HG03095 (cell line): ENCODE results near the gene MAP3K9.
A peak's percentile ranks its signal among the peaks of the same experiment; 100 is the strongest.

Source experiments
- ATAC-seq: cut with Tn5 transposase; IDR thresholded peaks from one replicate; pipeline ENCODE4 v1.9.1; 2021; ENCODE audit warnings: moderate library complexity; ENCODE audit not compliant: unreplicated experiment

The MAP3K9 gene

DNA sequence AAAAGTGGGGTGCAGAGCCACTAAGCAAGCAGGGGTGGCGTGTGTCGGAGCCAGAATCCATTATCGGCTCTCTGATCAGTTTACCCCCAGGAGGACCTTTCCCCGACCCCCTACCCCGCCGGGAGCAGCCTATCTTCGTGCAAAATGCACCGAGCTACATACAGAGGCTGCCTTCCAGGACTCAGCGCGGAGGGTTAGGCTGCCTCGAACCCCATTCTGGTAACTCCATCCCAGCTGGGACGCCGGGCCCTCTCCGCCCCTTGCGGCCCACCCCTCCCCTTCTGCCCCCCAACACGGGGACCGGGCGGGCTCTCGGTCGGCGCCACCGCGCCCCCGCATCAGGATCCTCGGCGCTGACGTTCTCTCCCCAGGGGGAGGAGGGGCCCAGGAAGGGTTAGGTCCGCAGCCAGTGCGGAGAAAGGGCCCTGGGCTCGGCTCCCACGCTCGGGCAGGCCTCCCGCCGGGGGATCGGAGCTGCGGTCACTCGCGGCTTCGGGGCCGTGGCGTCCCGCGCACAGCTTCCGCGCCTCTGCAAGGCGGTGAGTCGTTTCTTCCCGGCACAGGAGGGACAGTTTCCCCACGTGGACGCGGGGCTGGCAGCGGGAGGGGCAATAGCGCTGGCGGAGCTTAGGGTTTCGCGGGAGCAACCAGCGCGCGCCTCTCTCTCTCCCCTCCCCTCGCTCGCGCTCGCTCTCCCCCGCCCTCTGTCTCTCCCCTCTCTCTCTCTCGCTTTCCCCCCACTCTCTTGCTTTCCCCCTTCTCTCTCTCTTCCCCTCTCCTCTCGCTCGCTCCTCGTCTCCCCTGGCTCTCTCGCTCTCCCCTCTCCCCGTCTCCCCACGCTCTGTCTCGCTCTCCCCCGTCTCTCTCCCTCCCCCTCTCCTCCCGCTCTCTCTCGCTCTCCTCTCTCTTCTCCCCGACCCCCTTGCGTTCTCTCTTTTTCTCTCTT lies 12.5 kb upstream of the MAP3K9 start:
- no peak for ATAC-seq

DNA sequence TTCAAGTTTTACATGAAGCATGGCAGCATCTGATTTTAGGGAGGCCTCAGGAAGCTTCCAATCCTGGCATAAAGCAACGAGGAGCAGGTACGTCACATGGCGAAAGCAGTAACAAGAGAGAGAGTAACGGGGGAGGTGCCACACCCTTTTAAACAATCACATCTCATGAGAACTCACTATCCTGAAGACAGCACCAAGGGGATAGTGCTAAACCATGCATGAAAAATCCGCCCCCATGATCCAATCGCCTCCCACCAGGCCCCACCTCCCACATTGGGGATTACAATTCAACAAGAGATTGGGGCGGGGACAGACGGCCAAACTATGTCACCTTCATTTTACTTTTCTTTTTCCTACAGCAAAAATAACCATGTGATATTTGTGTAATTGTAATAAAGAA lies 7.2 kb upstream of the MAP3K9 start:
- ATAC-seq, result no peak

DNA sequence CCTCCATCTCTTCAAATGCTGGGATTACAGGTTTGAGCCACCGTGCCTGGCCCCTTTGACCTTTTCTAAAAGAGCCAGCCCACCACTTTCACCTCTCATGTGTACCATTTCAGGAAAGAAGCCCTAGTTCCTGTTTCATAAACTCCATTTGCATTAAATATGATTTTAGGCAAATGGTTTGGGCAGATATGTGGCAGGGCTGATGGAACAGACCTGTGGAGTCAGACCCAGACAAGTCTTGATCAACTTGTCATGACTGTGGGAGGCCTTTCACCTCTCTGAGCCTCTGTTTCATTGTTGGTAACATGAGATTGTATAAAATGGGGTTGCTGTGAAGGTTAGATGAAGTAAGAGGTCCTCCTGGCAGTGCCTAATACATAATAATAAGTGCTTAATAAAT lies 5.2 kb upstream of the MAP3K9 start:
- ATAC-seq, result no peak

DNA sequence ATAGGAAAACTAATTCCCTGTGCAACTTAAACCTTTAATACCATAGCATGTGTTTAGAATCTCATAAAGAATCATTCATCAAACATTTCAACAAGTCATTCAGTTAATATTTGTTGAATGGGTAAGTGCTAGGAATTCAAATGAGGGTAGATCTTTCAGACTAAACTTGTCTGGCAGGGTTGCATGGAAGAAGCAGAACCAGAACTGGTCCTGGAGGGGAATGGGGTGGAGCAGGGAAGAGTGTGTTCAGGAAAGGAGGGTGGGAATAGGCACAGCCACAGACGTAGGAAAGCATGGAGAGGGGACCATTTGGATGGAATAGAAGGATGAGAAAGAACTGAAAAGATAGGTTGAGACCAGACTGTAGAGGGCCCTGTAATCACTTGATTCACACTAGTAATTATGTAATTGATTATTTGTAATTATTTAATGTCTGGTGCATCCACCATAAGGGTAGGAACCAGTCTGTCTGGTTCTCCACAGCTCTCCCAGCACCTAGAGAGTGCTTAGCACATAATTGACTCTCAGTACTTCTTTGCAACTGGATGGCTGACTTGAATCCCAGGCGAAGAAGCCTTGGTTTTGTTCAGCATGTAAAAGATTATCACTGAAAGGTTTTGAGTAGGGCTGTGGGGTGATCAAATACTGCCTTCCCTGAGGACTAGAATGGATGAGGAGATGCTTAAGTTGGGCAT lies 3.0 kb upstream of the MAP3K9 start:
- ATAC-seq, result no peak

DNA sequence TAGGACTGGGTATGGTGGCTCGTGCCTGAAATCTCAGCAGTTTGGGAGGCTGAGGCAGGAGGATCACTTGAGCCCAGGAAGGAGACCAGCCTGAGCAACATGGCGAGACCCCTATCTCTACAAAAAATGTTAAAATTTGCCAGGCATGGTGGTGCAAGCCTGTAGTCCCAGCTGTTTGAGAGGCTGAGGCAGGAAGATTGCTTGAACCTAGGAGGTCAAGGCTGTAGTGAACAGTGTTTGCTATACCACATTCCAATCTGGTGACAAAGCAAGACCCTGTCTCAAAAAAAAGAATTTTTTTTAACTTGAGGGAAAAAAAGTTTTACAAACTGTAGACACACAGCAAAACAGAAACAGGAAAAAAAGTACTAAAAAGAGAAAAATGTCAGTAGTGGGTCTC lies 2.3 kb upstream of the MAP3K9 start:
- ATAC-seq, result no peak

DNA sequence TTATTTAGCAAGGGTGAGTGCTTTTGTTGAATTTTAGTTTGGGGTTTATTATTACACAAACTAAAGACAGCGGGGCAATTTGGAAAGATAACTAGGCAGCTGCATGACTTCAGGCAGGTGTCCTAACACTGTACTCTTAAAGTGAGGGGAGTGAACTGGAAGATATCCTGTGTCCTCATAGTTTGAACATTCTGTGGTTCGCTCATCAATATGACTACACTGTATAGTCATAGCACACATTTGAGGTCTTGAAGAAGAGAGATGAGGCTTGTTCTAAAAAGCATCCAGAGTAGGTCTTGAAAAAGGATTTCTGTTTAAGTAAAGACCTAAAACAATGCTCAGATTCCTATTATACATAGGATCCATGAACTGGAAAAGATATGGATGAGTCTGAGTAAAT lies 1.7 kb upstream of the MAP3K9 start:
- ATAC-seq, result no peak

DNA sequence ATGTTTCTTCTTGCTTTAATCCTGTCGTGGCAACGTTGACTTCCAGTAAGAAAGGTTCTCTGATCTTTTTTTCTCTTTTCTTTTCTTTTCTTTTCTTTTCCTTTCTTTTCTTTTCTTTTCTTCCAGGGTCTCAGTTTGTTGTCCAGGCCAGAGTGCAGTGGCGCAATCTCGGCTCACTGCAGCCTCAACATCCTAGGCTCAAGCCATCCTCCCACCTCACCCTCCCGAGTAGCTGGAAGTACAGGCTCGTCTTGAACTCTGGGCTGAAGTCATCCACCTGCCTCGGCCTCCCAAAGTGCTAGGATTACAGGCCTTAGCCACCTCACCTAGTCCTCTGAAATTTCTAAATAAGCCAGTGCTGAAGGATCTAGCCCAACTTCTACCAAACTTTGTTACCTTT lies 1.3 kb upstream of the MAP3K9 start:
- ATAC-seq, result no peak

DNA sequence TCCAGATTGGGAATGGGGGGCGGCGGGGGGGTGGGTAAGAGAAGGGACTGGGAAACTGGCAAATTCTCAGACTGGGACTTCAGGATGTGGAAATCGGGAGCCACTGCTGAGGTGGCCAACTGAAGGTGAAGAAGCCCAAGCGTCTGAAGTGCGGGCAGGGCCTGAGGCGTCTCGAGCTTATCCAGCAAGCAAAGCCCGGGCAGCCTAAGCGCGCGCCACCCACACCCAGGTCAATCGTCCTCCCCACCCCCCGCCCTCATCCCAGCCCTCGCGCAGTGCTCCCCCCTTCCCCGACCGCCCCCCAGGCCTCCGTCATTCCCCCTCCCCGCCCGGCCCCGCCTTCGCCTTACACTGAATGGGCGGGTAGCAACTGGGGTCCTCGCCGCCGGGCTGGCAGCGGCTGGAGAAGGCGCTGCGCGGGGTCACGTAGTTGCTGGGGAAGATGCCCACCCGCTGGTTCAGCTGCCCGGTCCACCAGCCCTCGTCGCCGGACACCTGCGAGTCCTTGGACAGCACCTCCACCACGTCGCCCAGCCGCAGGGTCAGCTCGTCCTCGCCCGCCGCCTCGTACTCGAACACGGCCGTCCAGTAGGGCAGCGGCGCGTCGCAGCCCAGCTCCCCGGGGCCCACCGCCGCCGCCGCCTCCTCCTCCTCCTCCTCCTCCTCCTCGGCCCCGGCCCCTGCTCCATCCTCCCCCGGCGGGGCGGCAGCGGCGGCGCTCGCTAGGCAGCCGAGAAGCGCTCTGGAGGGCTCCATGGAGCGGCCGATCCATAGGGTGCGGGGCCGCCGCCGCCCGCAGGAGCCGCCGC lies 693 bp downstream of the MAP3K9 start:
- peak; percentile 12 for ATAC-seq

DNA sequence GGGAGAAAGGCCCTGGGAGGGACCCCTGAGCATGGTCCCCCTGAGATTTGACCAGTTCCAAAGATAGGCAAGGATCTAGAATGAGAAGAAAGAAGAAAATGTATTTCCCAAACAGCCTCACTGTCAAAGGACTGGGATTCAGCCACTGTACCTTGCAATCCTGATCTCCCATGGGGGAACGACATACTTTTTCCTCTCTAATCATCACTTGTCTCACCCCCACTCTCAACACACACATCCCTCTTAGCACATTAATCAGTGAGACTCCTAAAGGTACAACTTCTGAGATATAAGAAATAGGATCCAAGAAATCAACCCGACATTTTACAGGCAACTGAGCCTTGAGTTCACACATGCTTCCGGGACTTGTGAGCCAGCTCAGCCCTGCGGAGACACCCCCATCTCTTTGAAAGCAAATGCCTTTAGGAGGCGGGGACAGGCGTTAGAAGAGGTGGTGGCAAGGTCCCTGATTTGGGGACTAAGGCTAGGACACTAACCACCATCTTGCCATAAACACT lies 1.4 kb downstream of the MAP3K9 start:
- ATAC-seq, result no peak

DNA sequence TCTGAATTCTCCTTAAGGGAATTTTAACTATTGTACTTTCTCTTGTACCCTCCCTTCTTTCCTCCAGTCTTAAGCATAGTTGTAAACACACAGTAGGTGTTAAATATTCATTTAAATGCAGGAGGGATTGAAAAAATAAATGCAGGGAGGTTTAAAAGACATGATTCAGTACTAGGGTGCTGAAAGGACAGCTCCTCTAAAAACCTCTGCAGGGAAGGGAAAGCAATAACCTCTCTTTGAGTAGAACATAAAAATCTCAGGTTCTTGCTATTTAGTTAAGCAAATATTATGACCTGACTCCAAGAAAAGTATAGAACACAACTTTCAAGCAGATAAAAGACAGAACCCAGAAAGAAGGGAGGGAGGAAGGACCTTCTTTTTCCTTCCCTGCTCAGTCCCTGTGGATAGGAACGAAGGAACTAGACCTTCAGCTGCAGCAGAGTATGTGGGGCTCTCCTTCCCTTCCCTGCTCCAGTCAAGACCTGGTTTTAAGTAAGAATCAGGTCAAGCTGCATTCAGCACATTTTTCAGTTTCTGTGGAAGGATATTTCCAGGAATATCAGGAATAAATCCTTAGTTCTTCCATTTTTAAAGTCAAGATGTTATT lies 4.7 kb downstream of the MAP3K9 start:
- no peak for ATAC-seq

DNA sequence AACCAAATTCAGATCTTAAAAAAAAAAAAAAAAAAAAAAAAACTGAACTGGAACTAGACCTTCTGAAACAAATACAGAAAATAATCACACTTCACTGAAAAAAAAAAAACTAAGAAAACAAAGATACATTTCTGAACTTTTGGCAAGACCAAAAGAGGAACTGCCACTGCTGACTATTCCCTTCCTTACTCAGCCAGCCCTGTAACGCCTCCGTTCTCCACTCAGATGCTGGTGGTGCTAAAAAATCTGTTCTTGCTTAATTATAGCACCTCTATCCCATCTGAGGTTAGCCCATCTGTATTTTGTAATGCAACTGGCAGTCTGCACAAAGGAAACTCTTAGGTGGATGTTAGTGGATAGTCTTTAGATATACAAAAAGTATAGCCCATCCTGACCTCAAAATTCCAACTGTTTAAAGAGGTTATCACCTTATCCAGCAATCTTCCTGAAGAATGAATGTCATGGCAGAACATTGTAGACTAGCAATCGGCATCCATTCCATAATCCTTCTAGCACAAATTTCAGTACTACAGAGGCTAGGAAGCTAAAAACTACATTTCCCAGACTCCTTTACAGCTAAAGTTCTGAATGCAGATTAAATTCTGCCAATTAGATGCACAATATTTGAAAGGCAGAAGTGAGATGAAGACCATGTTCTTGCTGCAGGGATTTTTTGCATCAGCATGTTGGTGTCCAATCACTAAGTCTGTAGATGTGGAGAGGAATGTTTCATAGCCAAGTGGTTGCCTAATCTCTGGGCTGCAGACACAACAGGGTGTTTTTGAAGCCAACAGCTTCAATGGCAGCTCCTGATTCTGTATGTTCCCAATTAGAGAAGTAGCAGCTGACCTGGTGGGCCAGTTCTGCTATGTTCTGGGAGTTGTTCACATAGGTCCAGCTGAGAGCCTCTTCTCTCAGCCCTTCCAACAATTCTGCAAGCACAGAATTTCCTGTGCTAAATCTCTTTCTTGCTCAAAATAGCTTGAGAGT lies 5.7 kb downstream of the MAP3K9 start:
- peak; percentile 78 for ATAC-seq

DNA sequence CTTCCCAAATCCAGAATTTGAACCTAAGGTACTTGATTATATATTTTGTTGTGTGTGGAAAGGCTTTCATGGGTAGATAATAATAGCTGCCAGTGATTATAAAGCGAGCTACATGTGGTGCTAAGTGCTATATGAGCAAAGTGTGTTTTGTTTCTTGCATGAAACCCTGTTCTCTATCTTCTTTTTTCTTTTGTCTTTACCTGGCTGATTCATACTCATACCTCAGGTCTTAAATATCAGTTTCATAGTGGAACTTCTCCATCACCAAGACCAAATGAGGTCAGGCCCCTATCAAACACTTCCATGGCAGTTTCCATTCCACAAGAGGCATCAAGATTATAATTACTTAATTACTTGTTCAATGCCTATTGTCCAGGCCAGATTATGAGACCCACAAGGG lies 6.9 kb downstream of the MAP3K9 start:
- no peak for ATAC-seq

DNA sequence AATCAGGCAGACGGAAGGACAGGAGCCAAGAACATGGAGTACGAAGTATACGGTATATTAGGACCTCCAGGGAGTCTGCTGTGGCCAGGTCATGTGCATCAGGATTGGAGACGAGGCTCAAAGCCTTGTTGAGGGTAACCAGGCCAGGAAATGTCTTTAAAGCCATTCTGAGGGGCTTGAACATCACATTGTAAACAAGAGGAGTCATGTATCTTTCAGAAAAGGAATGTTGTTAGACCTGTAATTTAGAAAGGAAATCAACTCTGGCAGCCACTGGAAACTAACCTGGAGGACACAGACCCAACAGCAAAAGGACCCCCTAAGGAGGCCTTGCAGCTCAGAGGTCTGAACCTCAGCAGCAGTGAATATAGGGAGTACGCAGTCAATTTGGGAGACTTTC lies 7.5 kb downstream of the MAP3K9 start:
- no peak for ATAC-seq

DNA sequence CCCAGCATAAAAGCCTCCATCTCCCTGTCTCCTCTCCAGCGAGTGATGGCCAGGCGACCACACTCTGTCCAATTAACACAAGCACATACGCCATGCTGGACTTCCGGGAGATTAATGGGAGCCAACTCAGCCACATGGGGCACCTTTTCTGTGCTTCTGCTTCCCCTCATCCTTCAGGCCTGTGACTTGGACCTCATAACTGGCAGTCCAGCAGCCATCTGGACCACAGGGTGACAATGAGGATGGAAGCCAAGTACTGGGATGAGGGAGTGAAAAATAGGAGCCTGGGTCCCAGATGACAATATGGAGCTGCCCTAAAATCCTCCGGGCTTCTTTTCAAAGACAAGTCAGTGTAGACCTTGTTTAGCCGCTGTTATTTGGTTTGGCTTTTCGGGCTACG lies 12.8 kb downstream of the MAP3K9 start:
- ATAC-seq, result no peak

DNA sequence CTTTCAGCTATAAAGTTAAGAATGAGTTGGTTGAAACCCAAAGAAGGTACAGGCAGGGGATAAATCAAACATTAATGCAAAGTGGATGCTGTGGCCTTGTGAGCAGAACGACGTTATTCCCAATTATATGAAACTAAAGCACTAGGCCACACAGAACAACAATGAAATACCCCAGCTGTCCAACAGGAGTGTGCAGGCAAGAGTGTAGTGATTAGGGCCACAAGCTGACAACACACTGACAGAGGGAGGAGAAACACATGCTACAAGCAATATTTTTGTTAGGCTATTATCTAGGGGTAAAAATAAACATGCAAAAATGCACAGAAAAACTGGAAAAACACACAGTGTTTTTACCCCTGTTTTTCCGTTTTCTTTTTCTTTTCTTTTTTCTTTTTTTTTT lies 15.0 kb downstream of the MAP3K9 start:
- ATAC-seq, result no peak

DNA sequence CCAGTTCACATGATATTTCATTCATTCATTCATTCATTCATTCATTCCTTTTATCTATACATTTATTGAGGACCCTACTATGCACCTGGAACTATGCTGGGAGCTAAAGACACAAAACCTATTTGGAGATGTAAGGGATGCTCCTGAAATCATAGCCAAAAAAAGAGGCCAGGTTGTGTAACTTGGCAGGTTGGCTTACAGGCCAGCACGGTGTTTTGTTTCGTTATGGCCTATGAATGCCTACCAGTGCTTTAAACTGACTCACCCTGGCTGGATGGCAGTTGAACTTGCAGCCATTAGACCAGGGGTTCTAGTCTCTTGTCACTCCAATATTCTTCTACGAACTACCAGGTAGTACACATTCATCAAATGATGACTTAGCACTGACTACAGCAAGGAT lies 15.7 kb downstream of the MAP3K9 start:
- ATAC-seq, result no peak

DNA sequence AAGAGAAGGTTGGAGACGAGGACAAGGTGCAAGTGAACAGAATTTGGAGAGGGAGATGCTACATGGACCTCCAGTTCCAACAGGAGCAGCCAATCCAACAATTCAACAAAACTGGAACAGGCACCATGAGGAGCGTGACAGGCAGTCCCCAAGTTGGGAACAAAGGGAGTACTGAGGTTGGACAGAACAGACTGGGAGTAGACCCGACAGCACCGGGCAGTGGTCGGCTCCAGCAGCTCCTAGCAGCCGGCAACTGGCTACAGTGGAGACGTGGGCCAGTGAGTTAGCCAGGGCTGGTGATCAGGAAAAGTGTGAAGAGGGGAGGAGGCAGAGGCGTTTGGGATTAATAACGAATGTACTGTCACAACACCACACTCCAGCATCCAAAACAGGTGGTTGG lies 16.4 kb downstream of the MAP3K9 start:
- ATAC-seq, result no peak

DNA sequence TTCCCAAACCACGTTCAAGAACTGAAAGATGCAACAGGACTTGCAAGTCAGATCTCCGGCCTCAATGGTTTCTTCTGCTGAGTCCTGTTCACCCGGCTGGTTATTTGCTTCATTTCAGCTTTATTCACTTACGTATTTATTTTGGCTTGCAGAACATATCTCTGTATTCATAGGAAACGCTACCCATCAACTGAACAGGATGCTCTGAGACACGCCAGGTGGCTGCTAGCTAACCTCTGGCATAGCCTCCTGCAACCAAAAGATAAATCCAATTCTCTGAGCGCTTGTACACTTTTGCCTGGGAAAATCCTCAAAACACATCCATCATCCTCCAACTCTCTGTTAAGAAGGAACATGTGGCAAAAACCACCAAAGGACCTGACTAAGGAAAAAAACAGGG lies 17.3 kb downstream of the MAP3K9 start:
- no peak for ATAC-seq

DNA sequence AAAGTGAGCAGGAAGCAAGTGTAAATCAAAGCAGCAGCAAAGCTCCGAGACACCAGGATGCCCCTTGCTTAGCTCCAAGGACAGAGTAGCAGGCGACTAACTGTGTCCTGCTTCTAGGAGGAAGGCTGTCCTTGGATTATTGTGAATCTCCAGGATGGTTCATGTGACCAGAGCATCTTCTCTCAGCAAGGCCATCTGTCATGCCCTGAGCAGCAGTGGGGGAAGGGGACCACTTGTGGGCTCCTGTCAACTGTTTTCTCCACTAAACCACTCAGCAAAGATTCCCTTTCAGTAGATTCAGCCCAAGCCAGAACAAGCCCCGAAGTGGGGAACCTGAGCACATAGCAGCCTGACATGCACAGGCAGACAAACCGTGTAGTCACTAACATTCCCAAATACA lies 19.4 kb downstream of the MAP3K9 start:
- no peak for ATAC-seq

DNA sequence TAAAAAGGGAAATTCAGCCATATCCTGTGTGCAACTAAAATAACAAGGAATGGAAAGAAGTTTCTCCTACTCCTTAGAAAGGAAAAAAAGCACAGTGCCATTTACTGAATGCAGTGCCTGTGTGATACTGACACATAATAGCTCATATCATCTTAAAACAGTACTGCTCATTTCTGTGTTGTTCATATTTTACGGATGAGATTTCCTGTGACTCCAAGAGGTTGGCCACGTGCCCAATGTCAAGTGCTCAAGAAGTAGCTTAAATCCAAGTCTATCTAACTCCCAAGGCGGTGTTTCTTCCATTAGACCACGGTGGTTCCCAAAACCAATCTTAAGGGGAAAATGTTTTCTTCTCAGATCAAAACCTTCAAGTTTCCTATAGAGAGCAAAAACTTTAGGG lies 20.0 kb downstream of the MAP3K9 start:
- ATAC-seq, result no peak
